ENCODE measurements around the gene CREBBP. TPM values are rescaled to one million over a fixed set of nuclear protein-coding genes. Genes with fewer than 3 reads are reported as not detected.

Gene CREBBP
- total and polyA plus RNA-seq, 7 donors: 5.4 to 85.3 (median 39.5) TPM

DNA sequence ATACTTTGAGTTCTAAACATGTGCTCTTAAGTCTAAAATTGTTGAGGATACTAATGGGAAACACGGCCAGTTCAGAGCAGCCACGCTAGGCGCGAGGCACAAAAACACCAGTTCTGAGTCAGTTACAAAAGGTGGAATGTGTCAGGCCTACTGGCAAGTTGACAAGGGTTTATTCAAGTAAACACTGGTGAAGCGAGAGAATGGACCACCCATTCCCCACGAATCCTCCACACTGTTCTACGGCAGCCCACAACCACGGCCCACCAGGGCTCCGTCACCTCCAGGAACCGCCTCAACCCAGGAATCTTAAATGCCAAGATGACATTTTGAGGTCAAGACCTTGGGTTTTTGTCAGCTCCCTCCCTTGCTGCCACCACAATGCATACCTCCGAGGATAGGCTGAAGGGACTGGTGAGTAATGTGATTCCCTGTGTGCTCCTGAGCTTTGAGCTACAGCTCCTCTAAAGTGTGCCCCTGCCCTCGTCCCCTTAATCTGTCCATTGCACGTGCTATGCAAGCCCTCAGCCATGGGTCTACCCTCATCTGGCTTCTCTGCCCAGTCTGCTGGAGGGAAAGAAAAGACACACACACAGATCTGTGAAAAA lies 134.7 kb downstream of the CREBBP start:
- peaks cover 21 to 98% (median 41%) of the 10 kb centered on the region in 4 donors for H3K36me3 ChIP-seq
- H3K27me3 ChIP-seq: no peaks in the 10 kb centered on the region
- H3K4me3 ChIP-seq: no peak overlapping the region
- DNase-seq: peak; percentile 56
- intact Hi-C loops (cut with DNase I): no loop called here
- peaks cover 0 to 8% (median 0%) of the 10 kb centered on the region in 4 donors for H3K4me1 ChIP-seq
- no peaks in the 10 kb centered on the region for H3K9me3 ChIP-seq
- TF ChIP-seq POLR2AphosphoS5 (IDR thresholded peaks at IDR 0.05): no peak
- no peak for TF ChIP-seq POLR2A (IDR thresholded peaks at IDR 0.05)
- no peak for TF ChIP-seq EP300 (IDR thresholded peaks at IDR 0.05)
- TF ChIP-seq, protein P1, sequence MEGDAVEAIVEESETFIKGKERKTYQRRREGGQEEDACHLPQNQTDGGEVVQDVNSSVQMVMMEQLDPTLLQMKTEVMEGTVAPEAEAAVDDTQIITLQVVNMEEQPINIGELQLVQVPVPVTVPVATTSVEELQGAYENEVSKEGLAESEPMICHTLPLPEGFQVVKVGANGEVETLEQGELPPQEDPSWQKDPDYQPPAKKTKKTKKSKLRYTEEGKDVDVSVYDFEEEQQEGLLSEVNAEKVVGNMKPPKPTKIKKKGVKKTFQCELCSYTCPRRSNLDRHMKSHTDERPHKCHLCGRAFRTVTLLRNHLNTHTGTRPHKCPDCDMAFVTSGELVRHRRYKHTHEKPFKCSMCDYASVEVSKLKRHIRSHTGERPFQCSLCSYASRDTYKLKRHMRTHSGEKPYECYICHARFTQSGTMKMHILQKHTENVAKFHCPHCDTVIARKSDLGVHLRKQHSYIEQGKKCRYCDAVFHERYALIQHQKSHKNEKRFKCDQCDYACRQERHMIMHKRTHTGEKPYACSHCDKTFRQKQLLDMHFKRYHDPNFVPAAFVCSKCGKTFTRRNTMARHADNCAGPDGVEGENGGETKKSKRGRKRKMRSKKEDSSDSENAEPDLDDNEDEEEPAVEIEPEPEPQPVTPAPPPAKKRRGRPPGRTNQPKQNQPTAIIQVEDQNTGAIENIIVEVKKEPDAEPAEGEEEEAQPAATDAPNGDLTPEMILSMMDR (IDR thresholded peaks at IDR 0.05): no peak
- peak overlapping the region in 2 of 4 donors; percentile 32 to 34 for H3K27ac ChIP-seq
- 88 to 95% methylated on average over 13 of the region's 13 CpGs for WGBS, 2 donors

DNA sequence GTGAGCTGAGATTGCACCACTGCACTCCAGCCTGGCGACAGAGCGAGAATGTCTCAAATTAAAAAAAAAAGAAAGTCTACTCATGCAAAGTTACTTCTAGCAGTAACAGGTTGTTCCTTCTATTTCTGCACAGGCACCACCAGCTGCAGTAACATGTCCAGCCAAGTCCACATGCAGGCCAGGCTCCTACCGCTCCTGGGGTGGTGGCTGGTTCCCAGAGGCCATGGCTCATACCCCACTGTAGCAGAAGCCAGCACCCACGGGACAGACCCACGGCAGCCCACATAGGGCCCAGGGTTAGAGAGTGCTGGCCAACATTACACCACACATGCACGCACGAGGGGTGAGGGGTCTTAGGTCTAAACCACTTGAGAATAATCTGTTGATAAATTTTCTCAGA lies 136.5 kb downstream of the CREBBP start:
- H3K4me1 ChIP-seq: peaks cover 0 to 8% (median 0%) of the 10 kb centered on the region in 4 donors
- H3K27me3 ChIP-seq: no peaks in the 10 kb centered on the region
- H3K27ac ChIP-seq: no peak overlapping the region
- no peak overlapping the region for H3K4me3 ChIP-seq
- H3K9me3 ChIP-seq: no peaks in the 10 kb centered on the region
- 90 to 92% methylated on average over 7 of the region's 7 CpGs for WGBS, 2 donors
- DNase-seq: peak; percentile 46
- no peak for TF ChIP-seq POLR2A (IDR thresholded peaks at IDR 0.05)
- TF ChIP-seq POLR2AphosphoS5 (IDR thresholded peaks at IDR 0.05): no peak
- no peak for TF ChIP-seq EP300 (IDR thresholded peaks at IDR 0.05)
- intact Hi-C loops (cut with DNase I): no loop called here
- H3K36me3 ChIP-seq: peaks cover 39 to 98% (median 53%) of the 10 kb centered on the region in 4 donors

DNA sequence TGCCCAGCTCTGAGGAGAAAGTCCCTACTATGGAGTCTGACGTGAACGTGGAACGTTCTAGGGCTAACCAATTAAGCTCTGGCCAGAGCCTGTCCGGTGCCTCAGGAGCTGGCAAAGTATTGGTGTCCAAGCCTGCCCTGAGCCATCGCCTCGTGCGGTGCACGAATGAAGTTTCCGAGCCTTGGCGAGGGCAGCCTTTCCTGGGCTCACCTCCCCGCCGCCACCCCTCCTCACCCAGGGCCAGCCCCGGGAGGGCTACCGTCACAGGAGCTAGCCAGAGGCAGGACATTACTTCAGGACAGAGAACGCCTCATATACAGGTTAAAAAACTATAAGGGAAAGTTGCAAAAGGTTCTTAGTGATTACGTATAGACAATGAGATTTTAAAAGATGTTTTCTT lies 139.6 kb downstream of the CREBBP start:
- Histone ChIP-seq H3K36me3 (peaks cover 46 to 98% (median 79%) of the 10 kb centered on the region in 4 donors), H3K27me3 (no peaks in the 10 kb centered on the region), H3K4me3 (no peak overlapping the region), H3K9me3 (no peaks in the 10 kb centered on the region), H3K4me1 (peaks cover 0 to 3% (median 0%) of the 10 kb centered on the region in 4 donors), H3K27ac (no peak overlapping the region)
- WGBS, 2 donors: 96% methylated on average over 16 of the region's 16 CpGs
- TF ChIP-seq POLR2A (IDR thresholded peaks at IDR 0.05): no peak
- TF ChIP-seq, protein P1 (IDR thresholded peaks at IDR 0.05): no peak
- no peak for TF ChIP-seq EP300 (IDR thresholded peaks at IDR 0.05)
- TF ChIP-seq POLR2AphosphoS5 (IDR thresholded peaks at IDR 0.05): no peak
- DNase-seq: peak; percentile 43
- intact Hi-C loops (cut with DNase I): no loop called here

DNA sequence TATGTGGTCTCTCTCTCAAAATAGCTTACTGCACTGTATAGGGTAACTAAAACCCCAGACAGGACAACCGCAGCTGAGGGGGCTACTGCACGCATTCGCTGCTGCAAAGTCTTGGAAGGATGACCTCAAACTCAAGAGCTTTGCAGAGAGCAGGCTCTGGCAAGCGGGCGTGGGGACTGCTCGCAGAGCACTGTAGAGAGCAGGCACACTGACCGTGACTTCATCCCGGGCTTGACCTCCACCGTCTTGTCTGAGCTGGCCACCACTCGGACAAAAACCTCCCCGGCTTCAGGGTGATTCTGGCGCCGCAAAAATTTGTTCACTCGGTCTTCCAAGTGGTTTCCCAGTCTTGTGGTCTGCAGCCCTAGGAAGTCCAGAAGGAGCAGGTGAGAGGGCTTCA lies 140.3 kb downstream of the CREBBP start:
- H3K9me3 ChIP-seq: no peaks in the 10 kb centered on the region
- TF ChIP-seq EP300 (IDR thresholded peaks at IDR 0.05) (no peak), POLR2A (IDR thresholded peaks at IDR 0.05) (no peak), POLR2AphosphoS5 (IDR thresholded peaks at IDR 0.05) (no peak)
- TF ChIP-seq, protein P1 (IDR thresholded peaks at IDR 0.05): no peak
- H3K4me3 ChIP-seq: no peak overlapping the region
- 97% methylated on average over 14 of the region's 14 CpGs for WGBS, 2 donors
- H3K4me1 ChIP-seq: no peaks in the 10 kb centered on the region
- intact Hi-C loops (cut with DNase I): no loop called here
- H3K27me3 ChIP-seq: no peaks in the 10 kb centered on the region
- peaks cover 54 to 100% (median 84%) of the 10 kb centered on the region in 4 donors for H3K36me3 ChIP-seq
- peak; percentile 51 for DNase-seq
- H3K27ac ChIP-seq: no peak overlapping the region

DNA sequence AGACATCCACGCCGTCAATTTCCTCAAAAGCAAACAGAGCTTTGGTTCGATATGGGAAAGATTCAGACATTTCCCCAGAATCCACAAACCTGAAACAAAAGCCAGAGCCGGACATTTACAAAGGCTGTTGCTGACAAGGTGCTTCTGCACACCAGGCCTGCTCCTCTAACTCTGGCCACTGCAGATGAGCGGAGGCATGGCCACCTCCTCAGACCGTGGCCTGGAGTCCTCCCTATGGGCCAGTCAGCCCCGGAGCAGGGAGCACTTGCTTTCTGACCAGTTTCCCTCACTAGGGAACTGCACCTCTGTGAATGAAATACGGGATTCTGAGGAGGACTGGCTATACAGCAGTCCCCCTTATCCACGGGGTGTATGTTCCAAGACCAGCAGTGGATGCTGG lies 140.9 kb downstream of the CREBBP start:
- TF ChIP-seq POLR2A (IDR thresholded peaks at IDR 0.05) (no peak), POLR2AphosphoS5 (IDR thresholded peaks at IDR 0.05) (no peak), EP300 (IDR thresholded peaks at IDR 0.05) (no peak)
- TF ChIP-seq, protein P1 (IDR thresholded peaks at IDR 0.05): no peak
- 94 to 95% methylated on average over 9 of the region's 9 CpGs for WGBS, 2 donors
- Histone ChIP-seq H3K4me3 (no peak overlapping the region), H3K9me3 (no peaks in the 10 kb centered on the region), H3K27me3 (no peaks in the 10 kb centered on the region), H3K27ac (no peak overlapping the region), H3K36me3 (peaks cover 57 to 100% (median 84%) of the 10 kb centered on the region in 4 donors), H3K4me1 (no peaks in the 10 kb centered on the region)
- DNase-seq: peak; percentile 56
- intact Hi-C loops (cut with DNase I): no loop called here
